NCI-H1417 treated with DMSO at 0.1 percent for 48 hours (cell line): ENCODE data around the gene LRRK1.

ENCODE experiments used
- DNase-seq: peaks from one replicate; lab custom pipeline; 2025; lab: John Stamatoyannopoulos, UW

Gene LRRK1

DNA sequence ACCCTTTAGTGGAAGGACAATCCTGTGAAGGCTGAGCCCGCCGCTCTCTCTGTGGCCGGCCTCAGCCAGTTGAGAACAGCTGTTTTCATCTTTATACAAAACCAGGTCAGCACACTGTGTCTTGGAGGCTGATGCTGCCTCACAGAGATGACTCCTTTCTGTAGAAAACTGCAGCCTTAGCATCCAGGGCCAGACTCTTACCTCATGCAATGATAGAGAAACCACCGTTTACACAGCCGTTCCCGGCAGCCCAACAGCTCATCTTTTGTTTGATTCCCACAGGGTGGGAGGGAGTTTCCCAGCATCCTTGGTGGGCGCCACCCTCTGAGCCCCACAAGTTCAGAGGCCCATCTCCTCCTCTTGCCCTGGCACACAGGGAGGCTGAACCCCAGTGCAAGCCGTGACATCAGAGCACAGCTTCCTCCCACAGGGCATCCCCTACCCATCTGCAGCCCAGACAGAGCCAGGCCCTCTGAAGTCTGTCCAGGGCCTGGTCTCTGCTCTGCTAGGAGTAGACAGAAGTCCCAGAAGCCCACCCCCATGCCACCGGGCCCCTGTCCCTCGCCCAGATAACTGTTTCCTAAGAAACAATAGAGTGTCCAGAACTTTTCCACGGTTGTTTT, 105.0 kb downstream of the LRRK1 start:
- DNase-seq: no peak

DNA sequence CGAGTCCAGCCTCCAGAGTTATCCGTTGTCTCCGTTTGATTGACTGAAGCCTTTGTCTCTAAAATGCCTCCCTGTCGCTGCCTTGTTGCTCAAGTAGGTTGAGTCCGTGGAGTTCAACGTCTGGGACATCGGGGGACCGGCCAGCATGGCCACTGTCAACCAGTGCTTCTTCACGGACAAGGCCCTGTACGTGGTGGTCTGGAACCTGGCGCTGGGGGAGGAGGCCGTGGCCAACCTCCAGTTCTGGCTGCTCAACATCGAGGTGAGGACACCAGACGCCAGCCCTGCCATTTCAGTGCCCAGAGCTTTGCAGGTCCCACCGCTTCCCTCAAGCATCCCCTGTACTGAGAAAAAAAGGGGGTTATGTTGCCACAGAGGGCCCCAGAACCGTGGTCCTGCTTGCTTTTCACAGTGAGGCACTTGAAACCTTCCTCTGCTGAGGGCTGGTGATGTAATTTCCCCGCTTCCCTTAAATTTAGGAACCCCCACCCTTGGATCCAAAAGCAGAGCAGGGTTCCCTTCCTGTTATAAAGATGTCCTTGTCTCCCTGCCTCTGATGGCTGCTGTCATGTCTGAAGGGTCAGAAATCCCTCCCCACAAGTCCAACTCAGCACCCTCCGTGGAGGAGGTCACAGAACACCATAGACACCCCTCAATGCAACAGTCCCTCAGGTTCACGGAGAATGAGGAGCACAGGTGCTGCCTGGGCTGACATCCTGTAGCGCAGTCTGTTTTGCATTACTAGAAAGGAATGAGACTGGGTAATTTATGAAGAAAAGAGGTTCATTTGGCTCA, 105.7 kb downstream of the LRRK1 start:
- no peak for DNase-seq

DNA sequence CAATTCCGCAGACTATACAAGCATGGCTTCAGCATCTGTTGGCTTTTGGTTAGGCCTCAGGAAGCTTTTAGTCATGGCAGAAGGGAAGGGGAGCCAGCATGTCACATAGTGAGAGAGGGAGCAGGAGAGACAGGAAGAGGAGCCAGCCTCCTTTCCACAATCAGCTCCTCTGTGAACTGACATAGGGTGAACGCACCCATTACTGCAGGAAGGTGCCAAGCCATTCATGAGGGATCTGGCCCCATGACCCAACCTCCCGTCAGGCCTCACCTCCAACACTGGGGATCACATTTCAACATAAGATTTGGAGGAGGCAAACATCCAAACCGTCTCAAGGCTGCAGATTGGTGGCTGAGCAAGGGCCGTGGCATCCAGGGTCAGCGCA, 106.3 kb downstream of the LRRK1 start:
- no peak for DNase-seq

DNA sequence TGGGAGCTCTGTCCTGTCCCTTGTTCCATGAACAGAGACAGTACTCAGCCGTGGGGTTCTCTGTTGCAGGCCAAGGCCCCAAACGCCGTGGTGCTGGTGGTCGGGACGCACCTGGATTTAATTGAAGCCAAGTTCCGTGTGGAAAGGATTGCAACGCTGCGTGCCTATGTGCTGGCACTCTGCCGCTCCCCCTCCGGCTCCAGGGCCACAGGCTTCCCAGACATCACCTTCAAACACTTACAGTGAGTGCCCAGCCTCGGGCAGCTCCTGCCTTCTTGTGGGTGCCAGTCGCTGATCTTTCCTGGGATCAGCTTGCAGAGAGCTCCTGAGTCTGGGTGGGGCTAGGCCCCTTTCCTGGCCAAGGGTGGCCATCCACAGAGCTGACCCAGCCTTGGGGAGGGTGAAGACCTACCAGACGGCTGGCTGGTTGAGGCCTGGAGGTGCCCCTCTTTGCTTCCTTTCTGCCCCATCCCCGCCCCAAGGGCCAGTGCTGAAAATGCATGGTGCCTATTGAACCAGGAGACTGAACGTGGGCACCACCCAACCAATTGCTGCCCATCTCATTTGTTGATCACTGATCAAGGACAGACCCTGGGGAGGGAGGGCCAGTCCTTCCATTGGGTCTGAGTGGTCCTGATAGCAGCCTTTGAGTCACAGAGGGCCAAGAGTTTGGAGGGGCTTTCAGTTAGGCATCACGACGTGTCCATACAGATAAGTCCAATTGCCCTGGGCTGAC, 106.9 kb downstream of the LRRK1 start:
- DNase-seq: no peak

DNA sequence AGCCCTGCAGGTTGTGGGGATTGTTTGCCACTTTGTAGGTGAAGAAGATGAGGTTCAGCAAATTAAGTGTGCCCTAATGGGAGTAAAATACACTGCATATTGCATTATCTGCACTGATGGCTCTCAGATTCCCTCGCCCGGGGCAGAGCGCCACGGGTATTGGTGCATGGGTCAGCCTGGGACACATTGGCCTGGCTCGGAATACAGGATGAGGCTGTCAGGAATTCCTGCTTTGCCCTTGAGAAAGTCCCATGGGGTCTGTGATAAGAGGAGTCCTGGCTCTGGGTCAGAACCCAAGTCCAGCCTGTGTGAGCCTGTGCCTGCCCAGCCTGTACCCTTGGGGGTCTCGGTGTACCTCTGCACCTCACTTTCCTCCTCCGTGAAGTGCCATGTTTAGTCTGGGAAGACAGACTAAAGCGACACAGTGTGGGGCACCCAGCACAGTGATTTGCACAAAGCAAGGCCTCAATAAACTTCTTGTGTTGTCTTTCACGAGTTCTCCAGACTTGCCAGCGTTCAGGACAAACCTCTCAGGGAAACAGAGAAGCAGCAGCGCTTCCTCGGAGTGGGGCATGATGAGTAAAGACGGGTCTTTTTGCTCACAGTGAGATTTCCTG, 107.6 kb downstream of the LRRK1 start:
- DNase-seq: no peak

DNA sequence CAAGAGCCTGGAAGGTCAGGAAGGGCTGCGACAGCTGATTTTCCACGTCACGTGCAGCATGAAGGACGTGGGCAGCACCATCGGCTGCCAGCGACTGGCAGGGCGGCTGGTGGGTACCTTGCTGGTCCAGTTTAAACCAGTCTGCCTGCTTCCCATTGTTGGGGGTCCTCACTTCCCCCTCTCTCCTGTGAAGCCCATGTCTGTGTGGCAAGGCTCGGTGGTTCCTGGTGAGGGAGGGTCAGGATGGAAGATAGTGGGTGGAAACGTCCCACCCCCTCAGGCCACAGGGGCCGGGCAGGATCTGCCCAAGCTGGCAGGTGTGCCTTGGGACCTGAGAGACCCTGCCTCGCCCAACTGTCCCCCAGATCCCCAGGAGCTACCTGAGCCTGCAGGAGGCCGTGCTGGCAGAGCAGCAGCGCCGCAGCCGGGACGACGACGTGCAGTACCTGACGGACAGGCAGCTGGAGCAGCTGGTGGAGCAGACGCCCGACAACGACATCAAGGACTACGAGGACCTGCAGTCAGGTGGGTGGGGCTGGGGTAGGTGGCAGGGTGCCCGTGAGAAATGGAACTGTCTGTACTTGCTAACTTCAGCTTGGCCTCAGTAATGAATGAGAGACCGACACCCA, 108.2 kb downstream of the LRRK1 start:
- DNase-seq: no peak

DNA sequence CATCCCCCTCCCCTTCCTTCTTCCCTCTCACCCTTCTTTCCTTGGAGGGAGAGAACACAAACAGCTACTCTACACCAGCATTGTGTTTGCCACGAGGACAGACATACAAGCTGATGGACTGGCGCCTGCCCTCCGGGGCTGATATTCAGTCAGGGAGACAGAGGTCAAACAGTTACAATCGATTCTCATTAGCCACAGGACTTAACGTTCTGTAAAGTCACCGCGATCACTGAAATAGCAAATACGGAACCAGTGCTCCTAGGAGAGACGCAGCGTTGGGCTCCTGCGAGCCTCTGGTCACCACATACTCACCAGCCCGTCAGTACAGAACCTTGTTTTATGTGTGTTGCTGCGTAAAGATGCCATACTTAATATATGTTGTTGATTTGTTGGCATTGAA, 108.8 kb downstream of the LRRK1 start:
- no peak for DNase-seq

DNA sequence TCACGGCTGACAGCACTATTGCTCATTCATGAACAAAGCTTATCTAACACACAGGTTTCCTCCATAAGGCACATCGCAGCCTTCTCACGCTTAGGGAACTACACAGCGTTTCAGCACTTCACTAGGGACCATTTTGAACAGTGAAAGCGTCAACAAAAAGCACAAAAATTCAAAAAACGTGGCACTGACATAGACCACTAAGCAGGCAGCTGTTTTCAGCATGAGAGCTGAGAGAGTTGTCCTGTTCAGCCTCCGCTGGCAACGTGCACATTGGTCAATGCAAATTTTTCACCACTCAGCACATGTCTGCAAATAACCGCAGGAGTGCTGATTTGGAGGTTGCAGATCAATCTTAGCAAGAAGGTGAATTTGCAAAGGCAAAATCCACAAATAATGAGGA, 109.2 kb downstream of the LRRK1 start:
- DNase-seq: no peak

DNA sequence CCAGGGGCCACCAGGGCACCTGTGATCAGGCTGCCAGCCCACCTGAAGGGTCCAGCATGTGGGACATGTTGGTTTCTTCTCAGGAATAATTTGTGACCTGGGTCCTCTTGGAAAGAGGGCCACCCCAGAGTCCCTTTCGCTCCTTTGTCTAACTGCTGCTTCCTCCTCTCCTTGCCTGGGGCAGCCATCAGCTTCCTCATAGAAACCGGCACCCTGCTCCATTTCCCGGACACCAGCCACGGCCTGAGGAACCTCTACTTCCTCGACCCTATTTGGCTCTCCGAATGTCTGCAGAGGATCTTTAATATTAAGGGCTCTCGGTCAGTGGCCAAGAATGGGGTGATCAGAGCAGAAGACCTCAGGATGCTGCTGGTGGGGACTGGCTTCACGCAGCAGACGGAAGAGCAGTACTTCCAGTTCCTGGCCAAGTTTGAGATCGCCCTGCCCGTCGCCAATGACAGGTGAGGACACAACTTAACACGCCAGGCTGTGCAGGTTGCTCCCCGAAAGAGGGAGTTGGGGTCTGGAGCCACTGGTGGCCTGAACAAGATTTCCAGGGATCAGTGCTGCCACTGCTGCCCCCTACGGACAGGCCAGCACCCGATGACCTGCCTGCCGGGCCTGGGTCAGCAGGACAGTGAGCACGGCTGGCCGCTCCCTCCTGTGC, 109.7 kb downstream of the LRRK1 start:
- no peak for DNase-seq

DNA sequence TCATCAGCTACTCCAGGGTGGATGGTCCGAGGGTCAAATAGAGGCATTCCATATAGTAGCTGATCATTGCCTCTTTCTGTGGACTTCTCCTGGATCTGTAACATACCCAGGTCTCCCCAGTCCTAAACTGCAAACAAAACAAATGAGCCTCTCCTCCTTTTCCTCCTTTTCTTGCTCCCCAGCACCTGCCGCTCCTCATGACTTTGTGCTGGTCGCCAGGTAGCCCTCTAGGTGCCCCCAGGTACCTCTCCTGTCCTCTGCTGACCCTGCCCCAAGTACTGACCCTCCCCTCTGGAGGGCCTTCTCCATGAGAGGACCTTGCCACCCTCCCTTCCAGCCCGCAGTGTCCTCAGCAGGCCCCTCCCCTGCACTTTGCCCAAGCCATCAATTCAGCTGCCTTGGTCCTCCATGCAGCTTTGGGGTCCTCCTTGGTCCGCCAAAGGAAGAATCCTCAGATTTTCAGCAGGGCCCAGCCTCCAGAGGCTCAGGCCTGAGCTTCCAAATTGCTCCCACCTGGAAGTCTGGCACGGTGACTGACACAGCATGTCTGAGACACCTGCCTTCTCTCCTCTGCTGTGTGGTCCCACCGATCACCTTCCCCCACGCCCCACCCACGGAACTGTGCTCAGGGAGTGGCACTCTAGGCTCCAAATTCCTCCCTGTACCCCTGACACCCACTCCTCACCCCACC, 111.0 kb downstream of the LRRK1 start:
- DNase-seq: no peak

DNA sequence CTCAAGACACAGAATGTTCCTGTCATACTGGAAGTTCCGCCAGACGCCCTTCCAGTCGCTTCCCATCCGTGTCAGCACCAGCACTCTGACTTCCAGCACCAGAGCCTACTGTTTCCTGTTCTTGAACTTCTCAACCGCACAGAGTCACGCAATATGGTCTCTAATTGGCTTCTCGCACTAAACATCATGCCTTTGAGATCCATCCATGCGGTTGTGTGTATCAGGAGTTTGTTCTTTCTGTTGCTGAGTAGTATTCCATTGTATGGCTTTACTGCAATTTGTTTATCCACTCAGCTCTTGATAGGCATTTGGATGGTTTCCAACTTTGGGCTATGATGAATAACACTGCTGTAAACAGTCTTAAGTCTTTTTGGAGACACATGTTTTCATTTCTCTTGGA, 112.1 kb downstream of the LRRK1 start:
- DNase-seq: no peak

DNA sequence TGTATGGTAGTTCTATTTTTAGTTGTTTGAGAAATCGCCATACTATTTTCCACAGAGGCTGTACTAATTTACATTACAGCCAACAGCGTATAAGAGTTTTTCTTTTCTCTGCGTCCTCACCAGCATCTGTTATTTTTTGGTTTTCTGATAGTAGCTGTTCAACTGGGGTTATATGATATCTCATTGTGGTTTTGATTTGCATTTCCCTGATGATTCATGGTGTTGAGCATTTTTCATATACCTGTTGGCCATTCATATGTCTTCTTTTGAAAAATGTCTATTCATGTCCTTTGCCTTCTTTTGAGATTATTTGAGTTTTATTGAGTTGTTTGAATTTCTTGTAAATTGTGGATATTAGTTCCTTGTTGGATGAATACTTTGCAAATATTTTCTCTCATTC, 114.6 kb downstream of the LRRK1 start:
- no peak for DNase-seq

DNA sequence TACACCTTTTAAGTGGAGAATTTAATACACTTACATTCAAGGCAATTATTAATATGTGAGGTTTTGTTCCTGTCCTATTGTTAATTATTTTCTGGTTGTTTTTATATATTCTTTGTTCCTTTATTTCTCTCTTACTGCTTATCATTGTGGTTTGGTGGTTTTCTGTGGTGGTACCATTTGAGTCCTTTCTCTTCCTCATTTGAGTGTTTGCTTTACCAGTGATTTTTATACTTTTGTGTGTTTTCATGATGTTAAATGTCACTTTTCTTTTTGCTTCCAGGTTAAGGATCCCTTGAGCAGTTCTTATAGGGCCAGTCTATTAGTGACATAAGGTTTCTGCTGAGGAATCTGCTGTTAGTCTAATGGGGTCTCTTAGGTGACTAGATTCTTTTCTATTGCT, 116.5 kb downstream of the LRRK1 start:
- DNase-seq: no peak

DNA sequence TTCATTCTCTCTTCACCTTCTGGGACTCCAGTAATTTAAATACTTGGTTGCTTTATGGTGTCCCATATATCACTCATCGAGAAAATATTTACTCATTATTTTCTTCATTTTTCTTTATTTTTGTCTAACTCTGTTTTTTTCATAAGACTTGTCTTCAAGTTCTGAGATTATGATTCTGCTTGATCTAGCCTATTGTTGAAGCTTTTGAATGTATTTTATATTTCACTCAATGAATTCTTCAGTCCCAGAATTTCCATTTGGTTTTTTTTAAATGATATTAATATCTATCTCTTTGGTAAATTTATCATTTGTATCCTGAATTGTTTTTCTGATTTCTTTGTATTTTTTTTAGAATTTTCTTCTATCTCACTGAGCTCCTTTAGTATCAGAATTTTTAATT, 117.0 kb downstream of the LRRK1 start:
- no peak for DNase-seq

DNA sequence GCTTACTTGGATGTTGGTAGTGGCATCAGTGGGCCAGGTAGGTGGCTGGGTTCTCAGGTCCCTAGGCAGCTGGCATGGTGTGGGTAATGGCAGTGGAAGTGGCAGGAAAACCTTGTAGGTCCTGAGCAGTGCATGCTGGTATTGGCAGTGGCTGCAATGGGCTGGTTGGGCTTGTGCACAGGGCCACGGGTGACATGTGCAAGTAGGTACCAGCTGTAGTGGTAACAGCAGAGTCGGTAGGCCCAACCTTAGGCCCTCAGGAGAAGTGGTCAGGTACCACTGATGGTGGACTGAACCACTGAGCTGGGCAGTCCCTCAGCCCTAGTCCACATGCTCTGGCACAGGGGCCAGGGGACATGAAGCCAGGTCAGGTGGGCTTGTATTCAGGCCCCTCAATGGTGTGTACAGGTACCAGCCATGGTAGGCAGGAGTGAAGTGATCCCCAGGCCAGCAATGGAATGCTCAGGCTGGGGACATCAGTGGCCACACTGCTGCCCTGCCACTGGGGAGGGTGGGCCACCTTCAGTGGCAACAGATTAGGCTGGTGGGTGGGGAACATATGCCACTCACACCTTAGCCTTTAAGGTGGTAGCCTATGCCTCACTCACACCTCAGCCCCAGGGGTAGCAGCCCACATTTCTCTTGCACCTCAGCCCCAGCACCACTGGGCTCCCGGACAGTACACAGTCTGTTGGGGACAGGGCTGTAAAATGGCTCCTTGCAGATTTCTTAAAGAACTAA, 118.1 kb downstream of the LRRK1 start:
- no peak for DNase-seq

DNA sequence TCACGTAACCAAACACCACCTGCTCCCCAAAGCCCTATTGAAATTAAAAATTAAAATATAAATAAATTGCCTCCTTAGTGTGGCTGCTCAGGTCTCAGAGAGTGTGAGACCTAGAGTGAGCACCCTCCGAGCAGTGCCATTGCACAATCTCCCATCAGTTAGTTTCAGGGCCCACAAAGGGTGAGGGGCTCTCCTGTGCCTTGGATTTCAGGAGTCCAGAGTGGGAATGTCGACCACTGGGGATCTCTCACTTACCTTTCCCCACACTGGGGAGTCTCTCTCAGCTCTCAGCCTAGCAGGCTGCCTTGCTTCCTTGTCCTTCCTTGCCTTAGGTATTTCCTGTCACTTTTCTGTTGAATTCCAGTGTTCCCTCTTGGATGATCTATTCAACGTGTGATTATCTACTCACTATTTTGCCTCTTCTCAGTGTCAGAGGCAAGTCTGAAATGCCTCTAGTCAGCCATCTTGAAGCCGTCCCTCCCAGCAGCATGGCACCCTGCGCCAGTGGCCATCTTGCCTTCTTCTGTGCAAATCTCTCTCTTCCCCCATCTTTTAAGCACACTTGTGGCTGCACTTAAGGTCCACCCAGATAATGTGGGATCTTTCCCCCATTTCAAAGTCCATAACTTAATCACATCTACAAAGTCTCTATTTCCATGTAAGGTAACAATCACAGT, 119.3 kb downstream of the LRRK1 start:
- DNase-seq: no peak

DNA sequence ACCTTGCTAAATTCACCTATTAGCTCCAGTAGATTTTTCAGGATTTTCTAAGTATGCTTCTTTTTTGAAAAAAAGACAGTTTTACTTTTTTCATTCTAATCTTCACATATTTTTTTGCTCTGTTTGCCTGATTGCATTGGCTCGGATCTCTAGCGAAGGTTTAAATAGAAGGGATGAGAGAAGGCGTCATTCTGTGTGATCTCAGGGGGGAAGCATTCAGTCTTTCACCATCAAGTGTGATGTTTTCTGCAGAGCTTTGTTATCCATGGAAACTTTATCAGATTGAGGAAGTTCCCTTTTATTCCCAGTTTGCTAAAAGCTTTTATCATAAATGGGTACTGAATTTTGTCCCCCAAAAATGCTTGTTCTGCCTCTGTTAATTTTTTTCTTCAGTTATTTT, 120.3 kb downstream of the LRRK1 start:
- DNase-seq: no peak

DNA sequence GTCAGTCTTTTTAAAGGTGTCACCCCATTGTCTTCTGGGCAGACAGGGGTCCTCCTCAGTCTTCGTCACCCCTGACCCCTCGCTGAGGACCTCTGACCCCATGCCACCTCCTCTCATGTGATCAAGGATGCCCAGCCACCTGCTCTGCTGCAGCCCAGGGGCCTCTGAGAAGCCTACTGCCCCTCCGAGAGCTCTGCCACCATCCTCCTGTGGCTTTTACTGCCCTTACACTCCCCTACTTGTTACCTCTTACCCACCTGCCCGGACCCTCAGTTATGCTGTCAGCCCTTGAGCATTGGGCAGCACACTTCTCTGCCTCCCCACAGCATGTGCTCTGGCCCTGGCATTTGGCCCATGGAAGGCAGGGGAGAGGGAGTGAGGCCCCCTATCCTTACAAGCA, 123.2 kb downstream of the LRRK1 start:
- no peak for DNase-seq

DNA sequence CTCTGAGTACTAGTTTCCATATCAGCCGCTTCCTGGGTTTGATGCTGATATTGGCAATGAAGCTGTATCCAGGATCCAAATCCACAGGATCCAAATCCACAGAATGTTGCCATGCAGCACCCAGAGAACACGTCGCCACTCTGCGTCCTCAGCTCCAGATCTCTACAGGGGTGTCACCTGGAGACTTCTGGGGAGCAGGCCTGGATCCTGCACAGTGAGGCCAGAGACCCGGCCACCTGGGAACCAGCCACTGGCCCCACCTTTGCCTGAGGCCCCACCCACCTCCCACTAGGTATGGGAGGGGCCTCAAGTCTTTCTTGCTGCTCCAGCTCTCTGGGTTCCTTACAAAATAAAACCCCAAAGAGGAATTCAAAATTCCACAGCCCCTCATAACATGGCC, 123.9 kb downstream of the LRRK1 start:
- DNase-seq: no peak
